Upper lobe of left lung (tissue), 4 donors: Measurements from ENCODE around the gene MCF2L2.

ENCODE experiments used
- CTCF ChIP-seq, 6 experiments: fragments of 450-650 bp in 4 of 6; fragments of 200-600 bp in 2 of 6; sonication (generic) in 2 of 6; IDR thresholded peaks; one replicate each; pipeline ENCODE4 v1.5.1; 2016 to 2019; ENCODE audit warnings: antibody characterized with exemption in 6 of 6
- EP300 ChIP-seq, 4 donors: sonication (generic); formaldehyde crosslinking; IDR thresholded peaks; one replicate each; pipeline ENCODE4 v1.5.1; 2017; ENCODE audit warnings: antibody characterized with exemption in 4 of 4, control low read depth in 2 of 4
- POLR2A ChIP-seq, 4 donors: fragments of 450-650 bp; IDR thresholded peaks; one replicate each; pipeline ENCODE4 v1.5.1; 2016 to 2017; ENCODE audit warnings: antibody characterized with exemption in 4 of 4, mild to moderate bottlenecking in 2 of 4

DNA sequence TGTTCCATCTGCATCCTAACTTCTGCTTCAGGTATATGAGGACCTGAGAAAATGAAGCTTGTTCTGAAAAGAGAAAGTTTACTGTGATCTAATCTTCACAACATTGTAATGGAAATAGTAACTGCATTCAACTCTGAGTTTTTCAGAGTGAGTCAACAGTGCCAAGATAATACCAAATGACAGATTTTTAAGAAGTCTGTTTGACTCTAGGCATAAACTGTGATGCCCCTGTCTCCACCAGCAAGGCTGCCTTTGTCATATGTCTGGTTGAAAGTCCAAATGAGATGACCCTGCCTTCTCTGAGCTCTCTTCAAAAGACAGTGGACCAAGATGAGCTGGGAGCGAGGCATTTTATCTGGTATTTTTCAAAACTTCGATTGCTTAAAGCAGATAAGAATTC lies 220.2 kb downstream of the MCF2L2 start:
- TF ChIP-seq CTCF (IDR thresholded peaks at IDR 0.05) (no peak), EP300 (IDR thresholded peaks at IDR 0.05) (no peak), POLR2A (IDR thresholded peaks at IDR 0.05) (no peak)
